HG03442 (cell line): Measurements from ENCODE around the gene ALPG.
"Not testable (repeated sequence)": the region's sequence is repeated elsewhere in the genome, so short reads cannot be mapped to it uniquely, and the experiment has no call there.

Experiments
- ATAC-seq: cut with Tn5 transposase; IDR thresholded peaks from one replicate; pipeline ENCODE4 v1.9.1; 2021; ENCODE audit warnings: mild to moderate bottlenecking, moderate library complexity; ENCODE audit not compliant: unreplicated experiment

ALPG gene

DNA sequence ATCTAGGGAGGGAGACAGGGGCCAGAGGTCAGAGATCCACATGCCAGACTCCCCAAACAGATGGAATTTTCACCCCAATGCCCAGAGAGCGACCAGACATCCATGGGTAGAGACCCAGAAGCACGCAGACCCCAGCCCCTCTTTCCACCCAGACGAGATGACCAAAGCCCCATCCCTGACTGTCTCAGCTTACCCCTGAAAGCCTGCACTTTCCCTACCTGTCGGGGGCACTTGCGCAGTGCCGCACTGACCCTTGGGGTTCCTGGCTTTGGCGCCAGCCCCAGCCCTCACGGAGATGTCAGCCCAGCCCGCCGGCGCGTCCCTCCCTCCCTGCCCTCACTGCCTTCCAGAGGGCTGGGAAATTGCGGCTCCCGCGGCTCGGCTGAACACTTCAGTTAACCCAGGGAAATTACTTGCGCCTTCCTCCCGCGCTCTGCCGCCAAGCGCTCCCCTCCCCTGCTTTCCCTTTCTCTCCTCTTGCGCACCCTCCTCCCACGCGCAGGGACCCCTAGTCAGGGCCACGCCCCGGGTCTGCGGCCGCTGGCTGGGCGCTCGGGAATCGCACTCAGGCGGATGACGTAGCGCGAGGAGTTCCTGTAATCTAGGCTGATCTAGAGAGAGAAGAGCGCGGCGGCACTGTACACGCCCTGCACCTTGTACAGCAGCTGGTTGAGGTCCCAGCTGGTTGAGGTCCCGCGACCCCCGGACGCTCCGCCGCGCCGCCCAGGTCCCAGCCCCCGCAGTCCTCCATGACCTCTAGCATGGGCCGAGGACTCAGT lies 12.0 kb downstream of the ALPG start:
- no peak for ATAC-seq

DNA sequence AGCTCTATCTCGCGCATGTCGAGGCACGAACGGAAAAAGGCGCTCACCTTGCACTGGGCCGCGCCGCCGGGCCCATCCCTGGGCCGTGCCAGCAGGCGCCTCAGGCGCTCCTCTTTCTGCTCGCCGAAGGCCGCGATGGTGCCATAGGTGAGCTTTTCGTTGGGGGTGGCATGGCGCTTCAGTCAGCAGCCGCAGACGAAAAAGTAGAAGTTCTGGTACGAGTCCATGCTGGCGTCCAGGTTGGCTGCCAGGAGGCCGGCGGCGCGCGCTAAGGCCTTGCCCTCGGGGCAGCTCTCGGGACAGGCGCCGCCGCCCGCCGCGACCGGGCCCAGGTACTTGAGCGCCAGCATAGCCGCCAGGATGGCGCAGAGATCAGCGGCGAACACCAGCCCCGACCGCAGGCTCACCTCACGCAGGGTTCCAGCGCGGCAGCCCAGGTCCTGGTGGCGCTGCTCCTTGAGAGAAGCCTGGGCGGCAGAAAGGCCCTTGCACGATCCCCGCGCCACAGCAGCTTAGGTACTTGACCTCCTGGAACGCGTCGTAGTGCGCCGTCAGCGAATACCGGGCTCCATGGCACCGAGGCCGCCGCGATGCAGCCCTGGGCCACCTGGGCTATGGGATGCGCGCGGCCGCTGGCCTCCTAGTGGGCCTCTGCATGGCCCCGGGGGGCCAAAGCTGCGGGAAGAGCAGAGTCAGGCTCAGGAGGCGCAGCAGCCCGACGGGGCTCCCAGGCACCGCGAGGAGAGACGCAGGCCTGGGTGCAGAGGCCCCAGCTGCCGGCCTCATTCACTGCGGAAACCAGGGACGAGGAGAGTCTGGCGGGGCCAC lies 12.8 kb downstream of the ALPG start:
- no peak for ATAC-seq

DNA sequence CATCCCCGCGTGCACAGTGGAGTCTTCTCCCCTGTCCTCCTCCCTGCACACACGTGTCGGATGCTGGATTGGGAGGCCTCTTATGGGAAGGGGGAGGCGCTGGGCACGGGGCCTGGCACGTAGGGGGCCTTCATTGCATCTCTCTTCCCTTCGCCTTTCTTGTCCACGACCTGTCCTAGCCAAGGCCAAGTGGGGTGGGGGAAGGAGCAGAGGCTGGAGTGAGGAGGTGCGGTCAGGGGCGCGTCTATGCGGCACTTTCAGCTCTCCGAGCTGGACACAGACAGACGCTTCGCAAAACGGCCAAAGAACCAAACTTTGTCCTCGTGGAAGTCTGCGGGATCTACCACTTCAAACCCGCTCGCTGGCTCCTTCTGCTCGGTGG lies 13.4 kb downstream of the ALPG start:
- ATAC-seq = no peak

DNA sequence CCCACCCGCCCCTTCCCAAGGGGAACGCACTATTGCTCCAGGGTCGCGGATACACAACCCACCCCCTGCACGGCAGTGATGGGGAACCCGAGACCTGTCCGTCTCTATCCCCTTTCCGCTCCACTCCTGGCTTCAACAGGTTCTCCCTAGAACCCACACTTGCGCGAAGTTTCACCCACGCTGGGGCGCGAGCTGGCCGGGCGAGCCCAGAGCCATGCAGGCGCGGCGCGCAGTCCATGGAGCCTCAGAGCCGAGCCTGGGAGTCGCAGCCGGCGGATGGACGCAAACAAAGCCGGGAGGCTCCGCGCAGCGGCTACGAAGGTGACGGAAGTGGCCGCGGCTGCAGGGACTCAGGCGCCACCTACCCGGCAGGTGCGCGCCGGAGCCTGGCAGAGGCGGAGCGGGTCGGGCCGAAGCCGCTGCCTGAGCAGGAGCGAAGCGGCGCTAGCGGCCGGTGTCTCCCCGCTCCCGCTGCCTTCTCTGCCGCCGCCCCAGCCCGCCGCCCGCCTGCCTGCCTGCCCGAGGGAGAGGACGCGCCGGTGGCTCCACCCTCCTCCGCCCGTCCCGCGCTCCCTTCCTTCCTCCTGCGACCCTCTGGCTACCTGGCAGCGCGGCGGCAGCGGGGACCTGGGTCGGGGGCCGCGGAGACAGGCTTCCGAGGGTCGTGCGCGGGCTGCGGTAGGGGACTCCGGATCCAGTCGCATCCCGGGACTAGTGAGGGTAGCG lies 14.0 kb downstream of the ALPG start:
- no peak for ATAC-seq

DNA sequence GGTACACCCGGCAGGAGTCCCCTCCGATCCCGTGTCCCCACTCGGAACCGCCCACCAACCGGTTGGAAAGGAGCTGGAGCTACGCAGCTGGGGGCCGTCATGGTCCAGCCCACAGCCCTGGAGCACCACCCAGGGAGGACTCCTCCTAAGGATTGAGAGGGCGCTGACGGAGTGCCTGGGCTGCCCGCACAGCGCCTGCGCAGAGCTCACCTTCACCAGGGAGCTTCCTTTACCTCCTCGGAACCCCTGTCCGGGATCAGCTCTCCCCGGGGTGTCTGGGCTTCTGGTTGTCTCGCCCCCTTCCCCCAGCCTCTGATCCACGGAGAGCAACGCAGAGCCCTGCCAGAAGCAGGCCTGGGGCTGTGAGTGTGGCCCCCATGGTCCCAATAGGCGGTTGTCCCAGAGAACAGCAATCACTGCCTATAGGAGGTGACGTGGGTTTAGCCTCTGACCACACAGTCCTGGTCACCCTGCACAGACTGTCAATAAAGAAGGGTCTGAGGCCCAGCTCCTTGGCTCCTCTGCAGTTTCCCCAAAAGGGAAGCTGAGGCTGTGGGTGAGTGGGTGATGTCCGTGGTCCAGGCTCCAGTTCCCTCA lies 14.6 kb downstream of the ALPG start:
- ATAC-seq = no peak

DNA sequence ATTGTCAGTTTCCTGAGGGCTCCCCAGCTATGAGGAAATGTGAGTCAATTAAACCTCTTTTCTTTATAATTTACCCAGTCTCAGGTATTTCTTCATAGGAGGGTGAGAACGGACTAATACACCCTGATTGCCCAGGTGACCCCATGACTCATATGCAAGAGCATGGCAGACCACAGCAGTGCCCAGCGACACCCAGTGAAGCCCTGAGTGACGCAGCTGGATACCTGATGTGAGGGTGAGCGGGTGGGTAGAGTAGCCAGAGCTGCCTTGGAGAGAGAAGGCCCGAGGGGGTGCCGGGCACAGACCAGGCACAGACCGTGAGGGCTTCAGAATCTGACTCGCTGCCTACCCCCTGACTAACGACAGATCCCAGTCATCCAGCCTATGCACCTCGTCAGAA lies 15.4 kb downstream of the ALPG start:
- ATAC-seq = no peak

DNA sequence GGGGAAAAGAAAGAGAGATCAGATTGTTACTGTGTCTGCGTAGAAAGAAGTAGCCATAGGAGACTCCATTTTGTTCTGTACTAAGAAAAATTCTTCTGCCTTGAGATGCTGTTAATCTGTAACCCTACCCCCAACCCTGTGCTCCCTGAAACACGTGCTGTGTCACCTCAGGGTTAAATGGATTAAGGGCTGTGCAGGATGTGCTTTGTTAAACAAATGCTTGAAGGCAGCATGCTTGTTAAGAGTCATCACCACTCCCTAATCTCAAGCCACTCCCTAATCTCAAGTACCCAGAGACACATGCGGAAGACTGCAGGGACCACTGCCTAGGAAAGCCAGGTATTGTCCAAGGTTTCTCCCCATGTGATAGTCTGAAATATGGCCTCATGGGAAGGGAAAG lies 16.4 kb downstream of the ALPG start:
- not testable (repeated sequence) for ATAC-seq

DNA sequence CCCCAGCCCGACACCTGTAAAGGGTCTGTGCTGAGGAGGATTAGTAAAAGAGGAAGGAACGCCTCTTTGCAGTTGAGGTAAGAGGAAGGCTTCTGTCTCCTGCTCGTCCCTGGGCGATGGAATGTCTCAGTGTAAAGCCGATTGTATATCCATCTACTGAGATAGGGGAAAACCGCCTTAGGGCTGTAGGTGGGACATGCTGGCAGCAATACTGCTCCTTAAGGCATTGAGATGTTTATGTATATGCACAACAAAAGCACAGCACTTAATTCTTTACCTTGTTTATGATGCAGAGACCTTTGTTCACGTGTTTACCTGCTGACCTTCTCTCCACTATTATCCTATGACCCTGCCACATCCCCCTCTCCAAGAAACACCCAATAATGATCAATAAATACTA lies 16.8 kb downstream of the ALPG start:
- not testable (repeated sequence) for ATAC-seq

DNA sequence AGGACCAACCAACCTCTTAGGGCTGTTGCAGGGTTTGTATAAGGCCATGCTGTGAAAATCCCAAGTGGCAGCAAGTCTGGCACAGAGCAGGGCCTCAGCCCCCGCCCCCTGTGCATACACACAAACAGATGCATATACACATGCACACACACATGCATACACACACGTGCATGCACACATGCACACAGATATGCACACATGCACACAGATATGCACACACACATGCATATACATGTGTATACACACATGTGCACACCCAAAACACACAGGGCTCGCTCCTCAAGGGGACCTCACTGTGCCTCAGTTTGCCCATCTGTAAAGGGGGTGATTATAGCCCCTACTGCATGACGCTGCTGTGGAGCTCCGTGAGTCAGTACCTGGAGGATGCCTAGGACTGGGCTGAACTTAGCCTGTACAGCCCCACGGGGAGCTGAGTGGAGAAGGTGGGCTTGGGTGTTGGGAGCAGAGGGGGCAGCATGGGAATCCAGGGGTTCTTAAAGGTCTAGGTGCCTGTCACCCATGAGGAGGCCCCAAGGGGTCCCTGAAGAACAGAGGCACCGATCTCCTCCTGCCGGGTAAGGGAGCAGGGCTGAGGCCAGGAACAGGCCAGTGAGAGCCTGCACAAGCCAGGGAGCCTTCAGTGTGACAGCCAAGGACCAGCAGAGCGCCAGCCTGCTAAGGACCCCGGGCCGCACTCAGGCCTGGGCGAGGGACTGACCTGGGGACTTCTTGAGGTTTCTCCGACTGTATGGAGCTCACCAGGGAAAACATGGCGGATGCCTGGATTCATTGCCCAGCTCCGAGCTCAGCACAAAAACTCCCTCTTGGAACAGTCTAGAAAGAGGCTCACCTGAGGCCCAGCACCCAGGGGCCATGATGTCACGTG lies 25.3 kb downstream of the ALPG start:
- no peak for ATAC-seq

DNA sequence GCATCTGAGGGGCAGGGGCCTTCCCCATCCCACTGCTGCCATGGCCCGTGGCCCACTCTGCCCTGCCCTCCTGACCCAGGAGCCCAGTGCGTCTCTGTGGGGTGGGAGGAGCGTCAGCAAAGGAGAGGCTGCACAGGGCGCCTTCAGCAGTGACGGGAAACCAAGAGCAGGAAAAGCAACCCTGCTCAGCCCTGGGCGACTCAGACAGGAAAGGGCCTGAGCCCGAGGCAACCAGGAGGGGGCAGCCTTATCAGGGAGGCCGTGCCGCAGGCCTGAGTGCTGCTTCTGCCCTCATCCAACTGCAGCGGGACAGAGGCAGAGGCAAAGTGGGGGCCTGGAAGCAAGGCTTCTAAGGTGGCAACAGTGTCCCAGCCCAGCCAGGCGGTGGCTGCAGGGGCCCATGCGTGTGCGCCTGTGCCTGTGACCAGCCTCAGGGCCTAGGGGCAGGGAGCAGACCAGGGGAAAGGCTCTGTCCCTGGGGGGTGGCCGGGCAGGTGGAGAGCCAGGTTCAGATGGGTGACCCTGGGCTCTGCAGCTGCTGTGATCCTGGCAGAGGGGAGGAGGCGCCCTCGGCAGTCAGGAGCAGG lies 26.0 kb downstream of the ALPG start:
- ATAC-seq = no peak

DNA sequence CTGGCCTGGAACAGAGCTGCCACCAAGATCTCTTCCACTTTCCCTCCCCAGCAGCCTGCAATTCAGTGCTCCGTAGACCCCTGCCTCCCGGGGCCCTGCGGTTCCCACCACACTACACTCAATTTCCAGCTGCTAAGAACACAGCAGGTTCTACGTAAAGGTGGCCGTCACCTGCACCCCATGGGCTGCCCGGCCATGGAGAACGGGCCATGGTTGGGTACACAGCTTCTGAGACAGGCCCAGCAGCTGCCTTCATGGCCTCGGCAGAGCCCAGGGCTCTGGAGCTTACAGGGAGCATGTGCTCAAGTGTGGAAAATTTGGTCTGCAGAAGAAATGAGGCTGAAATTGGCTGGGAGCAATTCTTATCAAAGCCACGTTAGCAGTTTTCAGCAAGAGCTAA lies 27.0 kb downstream of the ALPG start:
- not testable (repeated sequence) for ATAC-seq

DNA sequence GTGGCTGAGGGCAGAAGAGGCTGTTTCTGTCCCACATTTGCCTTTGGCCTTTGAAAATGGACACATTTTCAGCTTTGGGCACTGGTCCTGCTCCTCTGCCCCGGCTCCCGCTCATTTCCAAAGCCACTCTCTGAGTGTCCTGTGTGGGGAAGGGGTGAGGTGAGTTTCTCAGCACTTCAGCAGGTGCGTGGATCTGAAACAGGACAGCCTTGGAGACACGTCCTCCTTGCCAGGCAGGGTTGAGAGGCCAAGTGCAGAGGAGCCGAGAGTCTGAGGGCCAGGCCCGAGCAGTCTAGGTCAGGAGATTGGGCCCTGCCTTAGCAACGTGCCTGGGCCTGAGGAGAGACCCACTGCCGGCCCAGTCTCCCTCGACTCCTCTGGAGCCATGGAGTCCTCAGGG lies 27.4 kb downstream of the ALPG start:
- ATAC-seq = no peak

DNA sequence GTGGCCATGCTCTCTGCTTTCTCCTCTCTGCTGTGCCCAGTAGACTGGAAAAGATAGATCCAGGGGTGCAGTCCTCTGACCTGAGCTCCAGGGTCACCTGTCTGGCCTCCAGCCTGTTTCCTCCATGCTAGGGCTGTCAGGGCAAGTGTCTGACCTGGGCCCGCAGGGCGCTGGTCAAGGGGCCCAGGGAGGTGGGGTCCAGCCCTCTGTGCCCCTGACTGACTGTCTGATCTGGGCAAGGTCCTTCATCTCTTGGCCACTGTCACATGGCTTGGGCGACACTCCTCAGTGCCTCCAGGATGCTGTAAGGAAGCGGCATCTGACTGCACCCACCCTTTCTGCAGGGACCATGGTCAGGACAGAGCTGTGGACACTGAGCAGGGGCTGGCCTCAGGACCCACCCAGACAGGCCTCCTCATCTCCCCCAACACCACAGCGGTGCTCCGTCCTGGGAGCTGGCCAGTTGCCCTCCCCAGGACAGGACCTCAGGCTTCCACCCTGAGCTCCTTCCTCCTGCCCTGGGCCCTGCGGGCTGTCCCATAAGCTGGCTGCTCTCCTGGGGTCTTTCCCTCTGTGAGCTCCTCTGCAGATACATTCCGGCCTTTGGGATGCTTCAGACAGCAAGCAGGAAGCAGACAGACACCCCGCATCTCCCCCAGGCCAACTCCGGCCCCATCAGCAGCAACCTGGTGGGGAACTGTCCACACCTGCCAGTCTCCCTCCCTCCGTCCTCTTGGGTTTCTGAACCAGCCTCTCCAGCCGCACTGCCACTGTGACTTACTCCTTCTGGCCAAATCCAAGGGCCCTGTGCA lies 28.1 kb downstream of the ALPG start:
- ATAC-seq = no peak

DNA sequence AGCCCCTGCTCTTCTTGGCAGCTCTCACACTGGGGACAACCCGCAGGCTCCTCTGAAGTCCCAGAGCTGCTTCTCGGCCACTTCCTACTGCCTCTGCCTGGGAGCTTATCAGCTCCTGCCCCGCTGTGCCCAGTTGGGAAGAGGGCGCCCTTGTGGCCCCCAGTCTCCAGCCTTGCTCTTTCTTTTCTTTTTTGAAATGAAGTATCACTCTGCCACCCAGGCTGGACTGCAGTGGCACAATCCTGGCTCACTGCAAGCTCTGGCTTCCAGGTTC lies 28.7 kb downstream of the ALPG start:
- ATAC-seq = no peak

DNA sequence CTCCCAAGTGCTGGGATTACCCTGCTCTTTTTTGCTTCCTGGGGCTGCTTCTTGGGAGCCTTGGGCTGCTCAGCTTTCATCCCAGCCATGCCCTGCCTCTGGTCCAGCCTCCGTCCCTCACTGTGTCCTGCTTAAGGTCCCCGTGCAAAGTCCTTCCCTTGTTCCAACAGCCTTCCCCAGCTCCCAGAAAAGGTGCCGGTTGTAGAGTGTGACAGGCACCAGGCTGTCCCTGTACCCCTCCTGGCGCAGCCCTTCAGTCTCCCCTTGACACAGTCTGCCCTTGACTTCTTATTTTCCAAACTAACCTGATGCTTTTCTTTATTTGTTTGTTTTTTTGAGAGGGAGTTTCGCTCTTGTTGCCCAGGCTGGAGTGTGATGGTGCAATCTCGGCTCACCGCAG lies 29.2 kb downstream of the ALPG start:
- no peak for ATAC-seq

DNA sequence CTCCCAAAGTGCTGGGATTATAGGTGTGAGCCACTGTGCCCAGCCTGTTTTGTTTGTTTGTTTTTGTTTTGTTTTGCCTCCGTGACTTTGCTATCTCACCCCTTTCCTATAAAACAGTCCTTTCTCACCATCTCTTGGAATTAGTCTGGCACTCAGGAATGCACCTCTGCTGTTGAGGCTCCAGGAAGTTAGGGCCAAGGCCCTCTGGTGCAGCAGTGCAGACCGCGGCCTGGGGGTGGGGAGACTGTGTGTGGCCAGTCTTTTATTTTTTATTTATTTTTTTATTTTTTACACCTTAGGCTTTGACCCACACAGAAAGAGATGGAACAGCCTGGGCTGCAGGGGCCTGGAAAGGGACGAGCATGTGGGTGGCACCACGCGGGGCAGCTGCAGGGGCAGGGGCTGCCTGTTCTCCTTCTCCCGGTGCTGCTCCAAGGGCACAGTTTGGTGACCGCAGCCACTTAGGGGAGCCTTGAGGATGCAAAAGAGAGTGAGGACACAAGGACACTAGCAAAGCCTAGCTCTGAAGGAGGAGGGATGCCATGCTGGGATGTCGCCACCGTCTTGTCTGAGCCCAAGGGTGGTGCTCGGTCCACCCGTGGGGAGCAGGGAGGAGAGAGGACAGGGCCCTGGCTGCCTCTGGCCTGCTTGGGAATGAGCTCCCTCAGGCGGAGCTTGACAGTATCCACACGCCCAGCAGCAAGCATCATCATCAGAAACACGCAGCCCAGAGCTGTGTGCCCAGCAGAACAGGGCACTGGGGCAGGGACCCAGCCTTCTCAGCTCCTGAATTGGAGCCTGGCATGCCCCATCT lies 29.9 kb downstream of the ALPG start:
- no peak for ATAC-seq

DNA sequence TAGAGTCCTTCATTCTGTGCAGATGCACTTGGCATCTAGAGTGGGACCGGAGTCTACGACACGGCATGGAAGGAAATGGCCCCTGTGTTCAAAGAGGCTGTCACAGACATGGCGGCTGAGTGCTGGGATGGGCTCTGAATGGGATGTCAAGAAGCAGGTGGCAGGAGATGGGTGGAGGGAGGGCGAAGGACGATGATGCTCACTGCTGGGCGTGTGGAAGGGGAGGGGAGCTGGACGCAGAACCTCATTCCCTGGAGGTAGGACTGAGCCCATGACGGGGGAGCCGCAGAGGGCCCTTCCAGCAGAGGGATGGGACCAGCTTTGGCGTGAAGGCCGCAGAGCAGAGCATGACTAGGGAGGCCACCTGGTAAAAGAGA lies 30.5 kb downstream of the ALPG start:
- no peak for ATAC-seq

DNA sequence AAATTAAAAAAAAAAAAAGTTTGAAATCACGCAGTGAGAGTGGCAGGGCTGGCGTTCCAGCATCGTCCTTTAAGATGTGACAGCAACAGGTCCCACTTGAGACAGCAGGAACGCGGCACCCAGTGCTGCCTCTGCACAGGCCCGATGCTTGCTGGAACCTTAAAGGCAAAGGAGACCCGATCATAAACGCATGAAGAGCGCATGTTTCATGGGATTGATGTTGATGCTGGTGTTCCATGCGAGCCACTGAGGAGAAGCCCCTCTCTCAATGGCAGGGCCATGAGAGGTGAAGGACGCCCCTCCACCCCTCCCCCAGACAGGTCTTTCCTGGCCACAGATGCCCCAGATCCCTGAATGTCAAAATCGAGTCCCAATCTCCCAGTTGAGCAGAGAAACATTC lies 31.4 kb downstream of the ALPG start:
- ATAC-seq = no peak
